ENCODE results near the gene MAD1L1. TPM values are rescaled to one million over a fixed set of nuclear protein-coding genes. Genes with fewer than 3 reads are reported as not detected.

The MAD1L1 gene
- total RNA-seq, 1 experiment from 2014 or later: 46.7 TPM

- intact Hi-C loops (cut with micrococcal nuclease; ENCODE audit: unreplicated experiment): no loop called here
- no peak for DNase-seq (ENCODE audit: low spot score)
- BruUV-seq (replicated peaks): no TSS peak
- ChIA-PET CTCF (no interaction called here), POLR2A (ENCODE audit: low non-redundant PET) (no interaction called here)
- H3K27me3 ChIP-seq (replicated peaks; ENCODE audit: insufficient read depth, low read depth, low read length, poor library complexity): no peaks in the 10 kb centered on the region
- no peaks in the 10 kb centered on the region for H3K4me1 ChIP-seq (ENCODE audit: insufficient read depth, low read length, poor library complexity, severe bottlenecking)
- H3K27ac ChIP-seq (ENCODE audit: low read depth, low read length, poor library complexity, severe bottlenecking): no peak overlapping the region
- no peak overlapping the region for H3K4me3 ChIP-seq (ENCODE audit: low read depth, low read length, poor library complexity, severe bottlenecking)
- TF ChIP-seq EZH2 (IDR thresholded peaks at IDR 0.05; ENCODE audit: borderline replicate concordance, low read depth, low read length, poor library complexity, severe bottlenecking) (no peak), CTCF (conservative IDR thresholded peaks at IDR 0.05; ENCODE audit: low read depth, low read length) (no peak)
- H3K9me3 ChIP-seq (ENCODE audit: low read depth, low read length, poor library complexity, severe bottlenecking): peaks cover 6% of the 10 kb centered on the region
- no peaks in the 10 kb centered on the region for H3K36me3 ChIP-seq (ENCODE audit: insufficient read depth, low read length, poor library complexity, severe bottlenecking)
These were observed 445.0 kb downstream of the MAD1L1 start for GRCh38 chr7:1787681-1788235.

- ChIA-PET CTCF (no interaction called here), POLR2A (ENCODE audit: low non-redundant PET) (no interaction called here)
- no TSS peak for BruUV-seq (replicated peaks)
- H3K27me3 ChIP-seq (replicated peaks; ENCODE audit: insufficient read depth, low read depth, low read length, poor library complexity): no peaks in the 10 kb centered on the region
- H3K4me1 ChIP-seq (ENCODE audit: insufficient read depth, low read length, poor library complexity, severe bottlenecking): no peaks in the 10 kb centered on the region
- TF ChIP-seq EZH2 (IDR thresholded peaks at IDR 0.05; ENCODE audit: borderline replicate concordance, low read depth, low read length, poor library complexity, severe bottlenecking) (no peak), CTCF (conservative IDR thresholded peaks at IDR 0.05; ENCODE audit: low read depth, low read length) (no peak)
- intact Hi-C loops (cut with micrococcal nuclease; ENCODE audit: unreplicated experiment): no loop called here
- no peak overlapping the region for H3K27ac ChIP-seq (ENCODE audit: low read depth, low read length, poor library complexity, severe bottlenecking)
- no peak overlapping the region for H3K4me3 ChIP-seq (ENCODE audit: low read depth, low read length, poor library complexity, severe bottlenecking)
- H3K9me3 ChIP-seq (ENCODE audit: low read depth, low read length, poor library complexity, severe bottlenecking): peaks cover 6% of the 10 kb centered on the region
- no peaks in the 10 kb centered on the region for H3K36me3 ChIP-seq (ENCODE audit: insufficient read depth, low read length, poor library complexity, severe bottlenecking)
- no peak for DNase-seq (ENCODE audit: low spot score)
These were observed 445.5 kb downstream of the MAD1L1 start for GRCh38 chr7:1787241-1787640.

GRCh38 chr7:1785839-1786238, 446.9 kb downstream of the MAD1L1 start:
- H3K27ac ChIP-seq (ENCODE audit: low read depth, low read length, poor library complexity, severe bottlenecking): no peak overlapping the region
- BruUV-seq (replicated peaks): no TSS peak
- no peak for DNase-seq (ENCODE audit: low spot score)
- no peak overlapping the region for H3K4me3 ChIP-seq (ENCODE audit: low read depth, low read length, poor library complexity, severe bottlenecking)
- no peaks in the 10 kb centered on the region for H3K27me3 ChIP-seq (replicated peaks; ENCODE audit: insufficient read depth, low read depth, low read length, poor library complexity)
- TF ChIP-seq EZH2 (IDR thresholded peaks at IDR 0.05; ENCODE audit: borderline replicate concordance, low read depth, low read length, poor library complexity, severe bottlenecking) (no peak), CTCF (conservative IDR thresholded peaks at IDR 0.05; ENCODE audit: low read depth, low read length) (no peak)
- H3K36me3 ChIP-seq (ENCODE audit: insufficient read depth, low read length, poor library complexity, severe bottlenecking): no peaks in the 10 kb centered on the region
- POLR2A ChIA-PET (ENCODE audit: low non-redundant PET): no interaction called here
- intact Hi-C loops (cut with micrococcal nuclease; ENCODE audit: unreplicated experiment): no loop called here
- no peaks in the 10 kb centered on the region for H3K4me1 ChIP-seq (ENCODE audit: insufficient read depth, low read length, poor library complexity, severe bottlenecking)
- H3K9me3 ChIP-seq (ENCODE audit: low read depth, low read length, poor library complexity, severe bottlenecking): peaks cover 6% of the 10 kb centered on the region
- CTCF ChIA-PET: interaction anchor here (0.7 kb wide), 1 partner anchor 264 kb away, joined by 3 read pairs; no protein-coding TSS in a partner anchor
